WTC11 (cell line): Measurements from ENCODE around the gene ELOA. TPM values are rescaled to one million over a fixed set of nuclear protein-coding genes. Genes with fewer than 3 reads are reported as not detected.

Source experiments
- CREM ChIP-seq: sonication (generic); formaldehyde crosslinking; IDR thresholded peaks from 2 replicates; pipeline ENCODE4 v1.8.1; 2022; ENCODE audit warnings: mild to moderate bottlenecking, missing genetic modification reagents, moderate library complexity
- ELF4 ChIP-seq: sonication (generic); formaldehyde crosslinking; IDR thresholded peaks from 2 replicates; pipeline ENCODE4 v1.8.1; 2022; ENCODE audit warnings: low read depth, mild to moderate bottlenecking, moderate library complexity, missing genetic modification reagents
- GABPB1 ChIP-seq: sonication (generic); formaldehyde crosslinking; IDR thresholded peaks from 2 replicates; pipeline ENCODE4 v1.8.1; 2023; ENCODE audit warnings: mild to moderate bottlenecking, missing genetic modification reagents
- MYBL2 ChIP-seq: sonication (generic); formaldehyde crosslinking; IDR thresholded peaks from 2 replicates; pipeline ENCODE4 v1.8.1; 2023; ENCODE audit warnings: mild to moderate bottlenecking, moderate library complexity, missing genetic modification reagents
- NFE2L1 ChIP-seq: sonication (generic); formaldehyde crosslinking; IDR thresholded peaks from 2 replicates; pipeline ENCODE4 v1.8.1; 2023; ENCODE audit warnings: missing genetic modification reagents
- NR2C2 ChIP-seq: sonication (generic); formaldehyde crosslinking; IDR thresholded peaks from 2 replicates; pipeline ENCODE4 v1.8.0; 2022; ENCODE audit warnings: mild to moderate bottlenecking, missing genetic modification reagents
- OVOL2 ChIP-seq: fragments of 250-450 bp; sonication (Bioruptor Pico); IDR thresholded peaks from 2 replicates; pipeline ENCODE4 v1.9.0; 2021; ENCODE audit warnings: mild to moderate bottlenecking, borderline replicate concordance
- PRRX2 ChIP-seq: fragments of 250-450 bp; sonication (Bioruptor Pico); IDR thresholded peaks from 2 replicates; pipeline ENCODE4 v1.8.0; 2021; ENCODE audit warnings: mild to moderate bottlenecking
- SP1 ChIP-seq: sonication (generic); formaldehyde crosslinking; conservative IDR thresholded peaks from 2 replicates; pipeline ENCODE4 v1.8.1; 2022; ENCODE audit warnings: missing genetic modification reagents
- TCF7 ChIP-seq: sonication (generic); formaldehyde crosslinking; IDR thresholded peaks from 2 replicates; pipeline ENCODE4 v1.8.0; 2022; ENCODE audit warnings: mild to moderate bottlenecking, low read depth, missing genetic modification reagents, moderate library complexity
- TEAD1 ChIP-seq: sonication (generic); formaldehyde crosslinking; IDR thresholded peaks from 2 replicates; pipeline ENCODE4 v1.8.0; 2022; ENCODE audit warnings: mild to moderate bottlenecking, missing genetic modification reagents
- TP53 ChIP-seq: sonication (generic); formaldehyde crosslinking; IDR thresholded peaks from 2 replicates; pipeline ENCODE4 v1.8.1; 2023; ENCODE audit warnings: mild to moderate bottlenecking, missing genetic modification reagents
- ZNF263 ChIP-seq: sonication (generic); formaldehyde crosslinking; IDR thresholded peaks from 2 replicates; pipeline ENCODE4 v1.8.1; 2022; ENCODE audit warnings: low read depth, mild to moderate bottlenecking, moderate library complexity, missing genetic modification reagents
- ZNF317 ChIP-seq: sonication (generic); formaldehyde crosslinking; IDR thresholded peaks from 2 replicates; pipeline ENCODE4 v1.8.1; 2023; ENCODE audit warnings: low read depth, mild to moderate bottlenecking, moderate library complexity, missing genetic modification reagents, borderline replicate concordance
- total RNA-seq: library from RNA; stranded (reverse); gene quantifications from 3 replicates; pipeline ENCODE4 v1.2.3, GENCODE V29; 2021
- TF ChIP-seq, protein P1 (sequence below): sonication (generic); formaldehyde crosslinking; IDR thresholded peaks from 2 replicates; pipeline ENCODE4 v1.8.1; 2023; ENCODE audit warnings: mild to moderate bottlenecking, moderate library complexity, missing genetic modification reagents
- TF ChIP-seq, protein P2 (sequence below): sonication (generic); formaldehyde crosslinking; IDR thresholded peaks from 2 replicates; pipeline ENCODE4 v1.8.1; 2022; ENCODE audit warnings: low read depth, mild to moderate bottlenecking, moderate library complexity, missing genetic modification reagents, borderline replicate concordance
- TF ChIP-seq, protein P3 (sequence below): sonication (generic); formaldehyde crosslinking; IDR thresholded peaks from 2 replicates; pipeline ENCODE4 v1.8.0; 2022; ENCODE audit warnings: mild to moderate bottlenecking, missing genetic modification reagents
- TF ChIP-seq, protein P4 (sequence below): sonication (generic); formaldehyde crosslinking; IDR thresholded peaks from 2 replicates; pipeline ENCODE4 v1.8.0; 2022; ENCODE audit warnings: missing genetic modification reagents
- TF ChIP-seq, protein P5 (sequence below): sonication (generic); formaldehyde crosslinking; IDR thresholded peaks from 2 replicates; pipeline ENCODE4 v1.8.1; 2023; ENCODE audit warnings: mild to moderate bottlenecking, missing genetic modification reagents
- TF ChIP-seq, protein P6 (sequence below): sonication (generic); formaldehyde crosslinking; IDR thresholded peaks from 2 replicates; pipeline ENCODE4 v1.8.0; 2023; ENCODE audit warnings: missing genetic modification reagents, mild to moderate bottlenecking, borderline replicate concordance
- TF ChIP-seq, protein P7 (sequence below): sonication (generic); formaldehyde crosslinking; IDR thresholded peaks from 2 replicates; pipeline ENCODE4 v1.8.0; 2022; ENCODE audit warnings: mild to moderate bottlenecking, missing genetic modification reagents

ELOA gene
- total RNA-seq, 1 experiment from 2014 or later: 45.1 TPM

DNA sequence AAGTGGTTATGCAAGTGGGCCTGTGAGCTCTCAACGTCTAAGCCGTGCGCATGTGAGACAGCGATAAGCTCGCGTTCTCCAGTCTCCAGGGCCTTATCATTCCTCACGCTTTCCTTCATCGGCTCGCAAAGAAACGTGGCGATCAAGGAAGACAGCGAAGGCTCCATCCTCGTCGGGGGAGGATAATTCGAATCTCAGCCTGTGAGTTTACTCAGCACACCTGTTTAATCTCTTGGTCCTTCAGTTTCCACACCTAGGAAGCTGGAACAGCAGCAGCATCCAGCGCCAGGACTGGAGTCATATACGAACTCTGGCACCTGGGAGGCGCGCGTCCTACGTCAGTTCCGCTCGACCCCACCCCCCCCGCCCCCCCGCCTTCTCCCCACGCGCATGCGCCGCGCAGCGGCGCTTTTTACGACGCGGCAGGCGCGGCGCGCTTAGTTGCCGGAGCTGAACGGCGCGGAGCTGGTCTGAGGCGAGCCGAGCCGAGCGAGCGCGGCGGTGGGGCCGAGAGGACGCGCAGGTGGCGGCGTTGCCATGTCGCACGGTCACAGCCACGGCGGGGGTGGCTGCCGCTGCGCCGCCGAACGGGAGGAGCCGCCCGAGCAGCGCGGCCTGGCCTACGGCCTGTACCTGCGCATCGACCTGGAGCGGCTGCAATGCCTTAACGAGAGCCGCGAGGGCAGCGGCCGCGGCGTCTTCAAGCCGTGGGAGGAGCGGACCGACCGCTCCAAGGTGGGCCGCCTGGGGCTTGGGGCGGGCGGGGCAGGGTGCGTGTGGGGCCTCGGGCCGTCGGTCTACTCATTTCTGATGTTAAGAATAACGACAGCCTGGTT is 34.9 kb downstream of the ELOA start, which contains the start of gene PITHD1 (continued):
- TF ChIP-seq, protein P1, sequence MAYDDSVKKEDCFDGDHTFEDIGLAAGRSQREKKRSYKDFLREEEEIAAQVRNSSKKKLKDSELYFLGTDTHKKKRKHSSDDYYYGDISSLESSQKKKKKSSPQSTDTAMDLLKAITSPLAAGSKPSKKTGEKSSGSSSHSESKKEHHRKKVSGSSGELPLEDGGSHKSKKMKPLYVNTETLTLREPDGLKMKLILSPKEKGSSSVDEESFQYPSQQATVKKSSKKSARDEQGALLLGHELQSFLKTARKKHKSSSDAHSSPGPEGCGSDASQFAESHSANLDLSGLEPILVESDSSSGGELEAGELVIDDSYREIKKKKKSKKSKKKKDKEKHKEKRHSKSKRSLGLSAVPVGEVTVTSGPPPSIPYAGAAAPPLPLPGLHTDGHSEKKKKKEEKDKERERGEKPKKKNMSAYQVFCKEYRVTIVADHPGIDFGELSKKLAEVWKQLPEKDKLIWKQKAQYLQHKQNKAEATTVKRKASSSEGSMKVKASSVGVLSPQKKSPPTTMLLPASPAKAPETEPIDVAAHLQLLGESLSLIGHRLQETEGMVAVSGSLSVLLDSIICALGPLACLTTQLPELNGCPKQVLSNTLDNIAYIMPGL (CRISPR knock-in tag): peak; percentile 76
- TF ChIP-seq TCF7 (CRISPR knock-in tag): 0 out of 2 replicates have a peak, but pooled peaks have one; percentile 27
- TF ChIP-seq, protein P2, sequence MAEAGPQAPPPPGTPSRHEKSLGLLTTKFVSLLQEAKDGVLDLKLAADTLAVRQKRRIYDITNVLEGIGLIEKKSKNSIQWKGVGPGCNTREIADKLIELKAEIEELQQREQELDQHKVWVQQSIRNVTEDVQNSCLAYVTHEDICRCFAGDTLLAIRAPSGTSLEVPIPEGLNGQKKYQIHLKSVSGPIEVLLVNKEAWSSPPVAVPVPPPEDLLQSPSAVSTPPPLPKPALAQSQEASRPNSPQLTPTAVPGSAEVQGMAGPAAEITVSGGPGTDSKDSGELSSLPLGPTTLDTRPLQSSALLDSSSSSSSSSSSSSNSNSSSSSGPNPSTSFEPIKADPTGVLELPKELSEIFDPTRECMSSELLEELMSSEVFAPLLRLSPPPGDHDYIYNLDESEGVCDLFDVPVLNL (CRISPR knock-in tag): peak; percentile 74; the same call in 1 of the 2 replicates
- TF ChIP-seq NFE2L1 (CRISPR knock-in tag): peak; percentile 37; the same call in 1 of the 2 replicates
- TF ChIP-seq SP1 (CRISPR knock-in tag): peak; percentile 56
- TF ChIP-seq OVOL2 (CRISPR knock-in tag): no peak
- TF ChIP-seq CREM (CRISPR knock-in tag): peak; percentile 89; the same call in 1 of the 2 replicates
- TF ChIP-seq TP53 (CRISPR knock-in tag): no peak
- 0 out of 2 replicates have a peak, but pooled peaks have one; percentile 55 for TF ChIP-seq PRRX2 (CRISPR knock-in tag)
- TF ChIP-seq, protein P3, sequence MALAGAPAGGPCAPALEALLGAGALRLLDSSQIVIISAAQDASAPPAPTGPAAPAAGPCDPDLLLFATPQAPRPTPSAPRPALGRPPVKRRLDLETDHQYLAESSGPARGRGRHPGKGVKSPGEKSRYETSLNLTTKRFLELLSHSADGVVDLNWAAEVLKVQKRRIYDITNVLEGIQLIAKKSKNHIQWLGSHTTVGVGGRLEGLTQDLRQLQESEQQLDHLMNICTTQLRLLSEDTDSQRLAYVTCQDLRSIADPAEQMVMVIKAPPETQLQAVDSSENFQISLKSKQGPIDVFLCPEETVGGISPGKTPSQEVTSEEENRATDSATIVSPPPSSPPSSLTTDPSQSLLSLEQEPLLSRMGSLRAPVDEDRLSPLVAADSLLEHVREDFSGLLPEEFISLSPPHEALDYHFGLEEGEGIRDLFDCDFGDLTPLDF: peak; percentile 38; the same call in 1 of the 2 replicates
- TF ChIP-seq, protein P4, sequence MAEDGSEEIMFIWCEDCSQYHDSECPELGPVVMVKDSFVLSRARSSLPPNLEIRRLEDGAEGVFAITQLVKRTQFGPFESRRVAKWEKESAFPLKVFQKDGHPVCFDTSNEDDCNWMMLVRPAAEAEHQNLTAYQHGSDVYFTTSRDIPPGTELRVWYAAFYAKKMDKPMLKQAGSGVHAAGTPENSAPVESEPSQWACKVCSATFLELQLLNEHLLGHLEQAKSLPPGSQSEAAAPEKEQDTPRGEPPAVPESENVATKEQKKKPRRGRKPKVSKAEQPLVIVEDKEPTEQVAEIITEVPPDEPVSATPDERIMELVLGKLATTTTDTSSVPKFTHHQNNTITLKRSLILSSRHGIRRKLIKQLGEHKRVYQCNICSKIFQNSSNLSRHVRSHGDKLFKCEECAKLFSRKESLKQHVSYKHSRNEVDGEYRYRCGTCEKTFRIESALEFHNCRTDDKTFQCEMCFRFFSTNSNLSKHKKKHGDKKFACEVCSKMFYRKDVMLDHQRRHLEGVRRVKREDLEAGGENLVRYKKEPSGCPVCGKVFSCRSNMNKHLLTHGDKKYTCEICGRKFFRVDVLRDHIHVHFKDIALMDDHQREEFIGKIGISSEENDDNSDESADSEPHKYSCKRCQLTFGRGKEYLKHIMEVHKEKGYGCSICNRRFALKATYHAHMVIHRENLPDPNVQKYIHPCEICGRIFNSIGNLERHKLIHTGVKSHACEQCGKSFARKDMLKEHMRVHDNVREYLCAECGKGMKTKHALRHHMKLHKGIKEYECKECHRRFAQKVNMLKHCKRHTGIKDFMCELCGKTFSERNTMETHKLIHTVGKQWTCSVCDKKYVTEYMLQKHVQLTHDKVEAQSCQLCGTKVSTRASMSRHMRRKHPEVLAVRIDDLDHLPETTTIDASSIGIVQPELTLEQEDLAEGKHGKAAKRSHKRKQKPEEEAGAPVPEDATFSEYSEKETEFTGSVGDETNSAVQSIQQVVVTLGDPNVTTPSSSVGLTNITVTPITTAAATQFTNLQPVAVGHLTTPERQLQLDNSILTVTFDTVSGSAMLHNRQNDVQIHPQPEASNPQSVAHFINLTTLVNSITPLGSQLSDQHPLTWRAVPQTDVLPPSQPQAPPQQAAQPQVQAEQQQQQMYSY (CRISPR knock-in tag): no peak
- TF ChIP-seq ELF4 (CRISPR knock-in tag): no peak
- 0 out of 2 replicates have a peak, but pooled peaks have one; percentile 27 for TF ChIP-seq TEAD1
- TF ChIP-seq, protein P5, sequence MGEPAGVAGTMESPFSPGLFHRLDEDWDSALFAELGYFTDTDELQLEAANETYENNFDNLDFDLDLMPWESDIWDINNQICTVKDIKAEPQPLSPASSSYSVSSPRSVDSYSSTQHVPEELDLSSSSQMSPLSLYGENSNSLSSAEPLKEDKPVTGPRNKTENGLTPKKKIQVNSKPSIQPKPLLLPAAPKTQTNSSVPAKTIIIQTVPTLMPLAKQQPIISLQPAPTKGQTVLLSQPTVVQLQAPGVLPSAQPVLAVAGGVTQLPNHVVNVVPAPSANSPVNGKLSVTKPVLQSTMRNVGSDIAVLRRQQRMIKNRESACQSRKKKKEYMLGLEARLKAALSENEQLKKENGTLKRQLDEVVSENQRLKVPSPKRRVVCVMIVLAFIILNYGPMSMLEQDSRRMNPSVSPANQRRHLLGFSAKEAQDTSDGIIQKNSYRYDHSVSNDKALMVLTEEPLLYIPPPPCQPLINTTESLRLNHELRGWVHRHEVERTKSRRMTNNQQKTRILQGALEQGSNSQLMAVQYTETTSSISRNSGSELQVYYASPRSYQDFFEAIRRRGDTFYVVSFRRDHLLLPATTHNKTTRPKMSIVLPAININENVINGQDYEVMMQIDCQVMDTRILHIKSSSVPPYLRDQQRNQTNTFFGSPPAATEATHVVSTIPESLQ (CRISPR knock-in tag): no peak
- TF ChIP-seq GABPB1 (CRISPR knock-in tag): 0 out of 2 replicates have a peak, but pooled peaks have one; percentile 26
- TF ChIP-seq ZNF317: no peak
- TF ChIP-seq ZNF263 (CRISPR knock-in tag): no peak
- TF ChIP-seq, protein P6, sequence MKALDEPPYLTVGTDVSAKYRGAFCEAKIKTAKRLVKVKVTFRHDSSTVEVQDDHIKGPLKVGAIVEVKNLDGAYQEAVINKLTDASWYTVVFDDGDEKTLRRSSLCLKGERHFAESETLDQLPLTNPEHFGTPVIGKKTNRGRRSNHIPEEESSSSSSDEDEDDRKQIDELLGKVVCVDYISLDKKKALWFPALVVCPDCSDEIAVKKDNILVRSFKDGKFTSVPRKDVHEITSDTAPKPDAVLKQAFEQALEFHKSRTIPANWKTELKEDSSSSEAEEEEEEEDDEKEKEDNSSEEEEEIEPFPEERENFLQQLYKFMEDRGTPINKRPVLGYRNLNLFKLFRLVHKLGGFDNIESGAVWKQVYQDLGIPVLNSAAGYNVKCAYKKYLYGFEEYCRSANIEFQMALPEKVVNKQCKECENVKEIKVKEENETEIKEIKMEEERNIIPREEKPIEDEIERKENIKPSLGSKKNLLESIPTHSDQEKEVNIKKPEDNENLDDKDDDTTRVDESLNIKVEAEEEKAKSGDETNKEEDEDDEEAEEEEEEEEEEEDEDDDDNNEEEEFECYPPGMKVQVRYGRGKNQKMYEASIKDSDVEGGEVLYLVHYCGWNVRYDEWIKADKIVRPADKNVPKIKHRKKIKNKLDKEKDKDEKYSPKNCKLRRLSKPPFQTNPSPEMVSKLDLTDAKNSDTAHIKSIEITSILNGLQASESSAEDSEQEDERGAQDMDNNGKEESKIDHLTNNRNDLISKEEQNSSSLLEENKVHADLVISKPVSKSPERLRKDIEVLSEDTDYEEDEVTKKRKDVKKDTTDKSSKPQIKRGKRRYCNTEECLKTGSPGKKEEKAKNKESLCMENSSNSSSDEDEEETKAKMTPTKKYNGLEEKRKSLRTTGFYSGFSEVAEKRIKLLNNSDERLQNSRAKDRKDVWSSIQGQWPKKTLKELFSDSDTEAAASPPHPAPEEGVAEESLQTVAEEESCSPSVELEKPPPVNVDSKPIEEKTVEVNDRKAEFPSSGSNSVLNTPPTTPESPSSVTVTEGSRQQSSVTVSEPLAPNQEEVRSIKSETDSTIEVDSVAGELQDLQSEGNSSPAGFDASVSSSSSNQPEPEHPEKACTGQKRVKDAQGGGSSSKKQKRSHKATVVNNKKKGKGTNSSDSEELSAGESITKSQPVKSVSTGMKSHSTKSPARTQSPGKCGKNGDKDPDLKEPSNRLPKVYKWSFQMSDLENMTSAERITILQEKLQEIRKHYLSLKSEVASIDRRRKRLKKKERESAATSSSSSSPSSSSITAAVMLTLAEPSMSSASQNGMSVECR (CRISPR knock-in tag): peak; percentile 76; the same call in 1 of the 2 replicates
- TF ChIP-seq, protein P7, sequence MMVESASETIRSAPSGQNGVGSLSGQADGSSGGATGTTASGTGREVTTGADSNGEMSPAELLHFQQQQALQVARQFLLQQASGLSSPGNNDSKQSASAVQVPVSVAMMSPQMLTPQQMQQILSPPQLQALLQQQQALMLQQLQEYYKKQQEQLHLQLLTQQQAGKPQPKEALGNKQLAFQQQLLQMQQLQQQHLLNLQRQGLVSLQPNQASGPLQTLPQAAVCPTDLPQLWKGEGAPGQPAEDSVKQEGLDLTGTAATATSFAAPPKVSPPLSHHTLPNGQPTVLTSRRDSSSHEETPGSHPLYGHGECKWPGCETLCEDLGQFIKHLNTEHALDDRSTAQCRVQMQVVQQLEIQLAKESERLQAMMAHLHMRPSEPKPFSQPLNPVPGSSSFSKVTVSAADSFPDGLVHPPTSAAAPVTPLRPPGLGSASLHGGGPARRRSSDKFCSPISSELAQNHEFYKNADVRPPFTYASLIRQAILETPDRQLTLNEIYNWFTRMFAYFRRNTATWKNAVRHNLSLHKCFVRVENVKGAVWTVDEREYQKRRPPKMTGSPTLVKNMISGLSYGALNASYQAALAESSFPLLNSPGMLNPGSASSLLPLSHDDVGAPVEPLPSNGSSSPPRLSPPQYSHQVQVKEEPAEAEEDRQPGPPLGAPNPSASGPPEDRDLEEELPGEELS (CRISPR knock-in tag): peak; percentile 90; the same call in 1 of the 2 replicates
- TF ChIP-seq MYBL2 (CRISPR knock-in tag): no peak
- no peak for TF ChIP-seq NR2C2 (CRISPR knock-in tag)
